Transverse colon (tissue), 4 donors: Measurements from ENCODE around the gene CCM2.
A peak's percentile ranks its signal among the peaks of the same experiment; 100 is the strongest.

Source experiments
- EP300 ChIP-seq: sonication (generic); formaldehyde crosslinking; IDR thresholded peaks from one replicate; pipeline ENCODE4 v1.6.1; 2017; ENCODE audit warnings: antibody characterized with exemption, low read depth
- POLR2A ChIP-seq: fragments of 450-650 bp; IDR thresholded peaks from one replicate; pipeline ENCODE4 v1.6.1; 2016; ENCODE audit warnings: antibody characterized with exemption, mild to moderate bottlenecking, moderate library complexity
- POLR2AphosphoS5 ChIP-seq, 3 donors: sonication (generic); formaldehyde crosslinking; IDR thresholded peaks; one replicate each; pipeline ENCODE4 v1.6.1; 2016; ENCODE audit warnings: antibody characterized with exemption in 3 of 3
- TF ChIP-seq, protein P1 (sequence below), 5 experiments: fragments of 200-600 bp in 3 of 5; fragments of 450-650 bp in 2 of 5; sonication (generic) in 3 of 5; IDR thresholded peaks; 1 replicate in 2 of 5; 2 replicates in 3 of 5; pipeline ENCODE4 v1.5.1; 2016 to 2017; ENCODE audit warnings: antibody characterized with exemption in 5 of 5, inconsistent platforms in 3 of 5, mild to moderate bottlenecking in 2 of 5, moderate library complexity in 1 of 5

DNA sequence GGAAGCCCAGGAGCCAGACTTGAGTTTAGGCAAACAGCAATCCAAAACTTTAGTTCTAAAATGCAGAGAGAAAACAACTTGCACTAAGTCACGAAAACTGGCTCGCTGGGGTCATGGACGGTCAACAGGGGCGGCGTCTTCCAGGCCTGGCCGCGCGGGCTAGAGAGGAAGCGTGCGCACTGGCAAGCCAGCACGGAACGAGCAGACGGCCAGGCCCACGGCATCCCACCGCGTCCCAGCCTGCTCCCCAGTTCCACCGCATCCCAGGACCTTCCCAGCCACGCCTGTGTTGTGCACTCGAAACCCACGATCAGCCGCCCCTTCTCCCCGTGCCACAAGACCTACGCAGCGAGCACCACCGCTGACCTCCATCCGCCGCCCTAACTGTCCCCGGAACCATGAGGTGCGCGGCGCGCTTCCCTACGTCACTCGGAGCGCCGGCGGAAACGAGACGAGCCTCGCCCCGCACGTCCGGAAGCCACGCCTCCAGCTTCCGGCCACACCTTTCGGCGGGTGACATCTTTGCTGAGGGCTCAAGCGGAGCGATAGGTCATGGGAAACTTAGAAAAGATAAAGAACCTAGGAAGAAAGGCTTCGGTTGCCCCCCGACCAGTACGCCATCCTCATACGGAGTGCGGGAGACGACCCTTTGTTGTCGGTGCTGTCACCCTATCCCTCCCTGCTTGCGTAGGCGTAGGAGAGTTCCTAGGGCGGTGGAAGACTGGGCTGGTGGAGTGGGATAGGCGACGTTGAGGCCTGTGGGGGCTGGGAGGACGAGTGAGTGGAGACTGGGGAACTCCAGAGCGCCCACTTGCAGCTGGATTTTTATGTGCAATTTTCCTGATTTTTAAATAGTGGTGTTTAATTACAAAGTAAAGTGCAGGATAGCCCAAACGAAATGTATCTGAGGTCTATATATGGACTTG, 111.6 kb downstream of the CCM2 start, which contains the start of gene TBRG4:
- peak; percentile 98 for TF ChIP-seq POLR2A
- TF ChIP-seq, protein P1, sequence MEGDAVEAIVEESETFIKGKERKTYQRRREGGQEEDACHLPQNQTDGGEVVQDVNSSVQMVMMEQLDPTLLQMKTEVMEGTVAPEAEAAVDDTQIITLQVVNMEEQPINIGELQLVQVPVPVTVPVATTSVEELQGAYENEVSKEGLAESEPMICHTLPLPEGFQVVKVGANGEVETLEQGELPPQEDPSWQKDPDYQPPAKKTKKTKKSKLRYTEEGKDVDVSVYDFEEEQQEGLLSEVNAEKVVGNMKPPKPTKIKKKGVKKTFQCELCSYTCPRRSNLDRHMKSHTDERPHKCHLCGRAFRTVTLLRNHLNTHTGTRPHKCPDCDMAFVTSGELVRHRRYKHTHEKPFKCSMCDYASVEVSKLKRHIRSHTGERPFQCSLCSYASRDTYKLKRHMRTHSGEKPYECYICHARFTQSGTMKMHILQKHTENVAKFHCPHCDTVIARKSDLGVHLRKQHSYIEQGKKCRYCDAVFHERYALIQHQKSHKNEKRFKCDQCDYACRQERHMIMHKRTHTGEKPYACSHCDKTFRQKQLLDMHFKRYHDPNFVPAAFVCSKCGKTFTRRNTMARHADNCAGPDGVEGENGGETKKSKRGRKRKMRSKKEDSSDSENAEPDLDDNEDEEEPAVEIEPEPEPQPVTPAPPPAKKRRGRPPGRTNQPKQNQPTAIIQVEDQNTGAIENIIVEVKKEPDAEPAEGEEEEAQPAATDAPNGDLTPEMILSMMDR (IDR thresholded peaks at IDR 0.05): peak in 4 of 5 experiments; percentile 17 to 21 (median 18)
- no peak for TF ChIP-seq EP300
- peak; percentile 96 to 99 (median 98) for TF ChIP-seq POLR2AphosphoS5 (IDR thresholded peaks at IDR 0.05)
